DMS114 treated with DMSO at 0.1 percent for 48 hours (cell line): Measurements from ENCODE around the gene IGSF10.
A peak's percentile ranks its signal among the peaks of the same experiment; 100 is the strongest.

ENCODE experiments used
- DNase-seq: peaks from one replicate; lab custom pipeline; 2025; ENCODE audit not compliant: unreplicated experiment; lab: John Stamatoyannopoulos, UW

The IGSF10 gene

DNA sequence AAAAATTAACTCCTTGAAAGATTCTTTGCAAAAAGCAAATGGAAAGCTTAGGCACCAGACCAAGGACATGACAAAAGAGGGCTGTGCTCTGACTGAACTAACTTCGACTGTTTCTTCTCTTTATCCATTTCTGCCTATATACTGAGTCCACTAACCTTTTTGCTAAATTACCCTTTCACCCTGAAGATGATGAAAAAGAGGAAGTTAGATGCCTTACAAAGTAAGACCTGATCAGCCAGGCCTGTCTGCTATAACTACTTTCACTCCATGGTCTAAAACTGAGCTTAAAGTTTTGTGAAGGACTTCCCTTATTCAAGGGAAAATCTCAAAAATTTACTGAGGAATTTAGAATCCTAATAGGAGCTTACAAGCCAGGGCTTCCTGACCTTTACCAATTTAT is 6.2 kb upstream of the IGSF10 start:
- no peak for DNase-seq

DNA sequence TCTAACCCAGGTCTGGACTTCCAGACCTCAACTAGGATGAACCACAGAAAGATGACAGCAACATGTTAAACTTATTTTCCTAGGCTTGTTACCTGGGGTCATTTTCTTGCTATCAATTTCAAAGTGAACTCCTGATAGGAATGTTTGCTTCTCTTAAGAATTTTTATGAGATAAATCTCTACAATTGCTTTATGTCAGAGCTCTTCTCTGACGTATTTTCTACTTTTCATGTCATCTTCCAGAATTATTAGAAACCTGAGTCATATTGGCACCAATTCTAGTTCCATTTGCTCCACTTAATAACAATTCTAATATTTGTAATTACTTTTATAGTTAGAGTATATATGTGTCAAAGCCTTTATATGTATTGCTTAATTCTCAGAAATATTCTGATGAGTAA is 2.1 kb upstream of the IGSF10 start:
- no peak for DNase-seq

DNA sequence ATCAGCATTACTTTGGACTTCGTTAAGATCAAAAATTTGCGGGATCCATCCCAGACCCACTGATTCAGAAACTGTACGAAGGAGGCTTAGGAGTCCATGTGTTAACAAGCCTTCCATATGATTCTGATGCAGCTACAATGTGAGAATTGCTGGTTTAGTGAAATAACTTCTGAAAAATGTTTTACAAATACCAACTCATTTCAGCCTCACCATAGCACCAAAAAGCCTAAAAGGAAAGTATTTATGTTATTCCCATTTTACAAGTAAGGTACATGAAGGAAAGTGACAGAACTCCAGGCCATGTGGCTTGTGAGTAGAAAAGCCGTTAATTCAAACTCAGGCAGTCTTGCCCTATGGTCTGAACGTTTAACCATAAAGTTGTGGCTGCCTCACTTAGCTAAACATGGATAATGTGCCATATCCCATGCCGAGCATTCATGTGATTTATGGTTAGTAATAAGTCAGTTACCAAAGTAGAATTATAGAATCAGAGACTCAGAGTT is 1.5 kb upstream of the IGSF10 start:
- no peak for DNase-seq

DNA sequence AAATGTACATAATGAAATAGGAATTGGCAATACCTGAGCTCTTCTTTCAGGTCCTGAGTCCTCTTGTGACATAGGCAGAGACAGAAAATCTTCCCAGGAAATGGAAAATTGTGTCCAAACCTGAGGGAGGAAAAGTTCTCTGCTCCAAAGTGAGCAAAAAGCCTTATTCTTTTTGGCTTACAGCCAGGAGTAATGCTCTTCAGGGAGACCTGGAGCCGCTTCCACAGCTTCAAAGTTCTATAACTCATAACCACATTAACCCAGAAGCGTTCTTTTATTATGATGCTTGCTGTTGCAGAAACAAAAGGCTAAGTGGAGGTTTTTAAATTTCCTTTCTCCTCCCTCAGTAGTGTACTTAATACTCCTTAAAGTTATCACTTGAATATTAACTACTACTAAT is 633 bp downstream of the IGSF10 start:
- no peak for DNase-seq

DNA sequence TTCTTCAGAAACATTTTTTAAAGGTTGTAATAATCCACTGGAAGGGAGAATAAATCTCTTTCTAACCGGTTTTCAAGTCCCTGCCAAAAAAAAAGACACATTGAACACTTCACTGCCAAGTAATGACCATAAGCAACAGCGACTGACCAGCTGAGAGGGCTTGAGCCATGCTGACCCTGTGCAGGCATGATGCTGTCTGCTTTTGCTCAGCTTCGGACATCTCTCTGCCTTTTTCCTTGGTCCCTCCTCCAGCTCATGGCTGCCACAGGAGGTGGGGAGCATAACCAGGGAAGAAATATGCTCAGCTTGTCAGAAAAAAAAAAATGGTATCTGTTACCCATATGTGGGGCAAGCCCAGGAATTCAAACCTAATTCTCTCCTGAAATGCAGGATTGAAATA is 1.5 kb downstream of the IGSF10 start:
- DNase-seq = no peak

DNA sequence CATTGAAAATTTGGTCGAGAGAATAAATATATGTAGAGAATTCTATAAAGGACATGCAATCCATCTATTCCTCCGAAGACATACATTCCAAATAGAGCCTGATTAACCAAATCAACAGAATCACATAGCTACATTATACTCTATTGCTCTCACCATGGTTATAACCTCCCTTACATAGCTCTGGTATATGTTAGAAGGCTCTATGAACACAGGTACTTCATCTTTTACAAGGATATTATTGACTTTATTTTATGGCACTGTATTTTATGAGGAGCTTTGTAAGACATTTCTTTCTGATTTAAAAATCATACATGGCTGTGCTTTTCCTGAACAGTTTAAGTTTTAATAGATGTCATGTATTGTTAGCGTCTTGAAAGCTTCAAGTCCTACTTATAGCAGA is 4.8 kb downstream of the IGSF10 start:
- no peak for DNase-seq

DNA sequence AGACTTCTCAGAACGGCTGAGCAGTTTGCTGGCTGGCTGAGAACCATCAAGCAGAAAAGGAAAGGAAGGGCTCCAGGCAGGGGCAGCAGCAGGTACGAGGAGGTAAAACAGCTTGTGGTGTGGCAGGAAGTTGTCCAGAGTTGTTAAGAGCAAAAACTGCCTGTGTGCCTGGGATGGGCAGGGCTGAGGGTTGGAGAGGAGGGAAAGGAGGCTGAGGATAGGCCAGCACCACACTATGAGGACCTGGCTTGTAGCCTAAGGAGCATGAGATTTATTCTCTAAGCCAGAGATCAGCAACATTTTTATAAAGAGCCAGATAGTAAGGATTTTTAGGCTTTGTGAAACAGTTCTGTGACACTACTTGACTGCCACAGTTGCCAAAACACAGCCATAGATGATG is 8.0 kb downstream of the IGSF10 start:
- DNase-seq = no peak

DNA sequence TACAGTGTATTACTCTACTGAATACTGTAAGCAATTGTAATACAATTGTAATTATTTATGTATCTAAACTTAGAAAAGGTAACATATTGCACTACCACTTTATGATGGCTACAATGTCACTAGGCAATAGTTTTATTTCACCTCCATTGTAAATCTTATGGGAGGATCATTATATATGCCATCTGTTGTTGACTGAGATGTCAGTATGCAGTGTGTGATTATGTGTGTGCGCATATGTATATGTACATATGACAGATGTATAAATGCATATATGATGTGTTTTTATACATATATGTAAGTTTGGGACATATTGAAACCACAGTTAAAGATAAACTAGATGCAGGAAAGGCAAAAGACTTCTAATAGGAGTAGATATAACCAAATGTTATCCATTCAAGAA is 8.5 kb downstream of the IGSF10 start:
- no peak for DNase-seq

DNA sequence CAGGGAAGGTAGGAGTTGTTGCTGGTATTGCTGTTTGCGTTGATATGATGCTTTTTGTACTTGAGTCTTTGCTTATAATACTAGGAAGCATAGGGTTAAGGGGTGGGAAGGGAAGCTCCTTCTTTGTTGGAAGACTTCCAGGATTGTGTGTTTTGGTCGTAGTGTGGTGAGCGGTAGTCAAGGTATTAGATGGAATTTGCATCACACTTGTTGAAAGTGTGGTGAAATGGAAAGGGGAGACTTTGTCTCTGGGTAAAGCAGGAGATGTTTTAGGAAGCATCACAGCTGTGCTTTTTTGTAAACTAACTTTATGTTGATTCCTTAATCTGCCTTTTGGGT is 14.9 kb downstream of the IGSF10 start:
- no peak for DNase-seq

DNA sequence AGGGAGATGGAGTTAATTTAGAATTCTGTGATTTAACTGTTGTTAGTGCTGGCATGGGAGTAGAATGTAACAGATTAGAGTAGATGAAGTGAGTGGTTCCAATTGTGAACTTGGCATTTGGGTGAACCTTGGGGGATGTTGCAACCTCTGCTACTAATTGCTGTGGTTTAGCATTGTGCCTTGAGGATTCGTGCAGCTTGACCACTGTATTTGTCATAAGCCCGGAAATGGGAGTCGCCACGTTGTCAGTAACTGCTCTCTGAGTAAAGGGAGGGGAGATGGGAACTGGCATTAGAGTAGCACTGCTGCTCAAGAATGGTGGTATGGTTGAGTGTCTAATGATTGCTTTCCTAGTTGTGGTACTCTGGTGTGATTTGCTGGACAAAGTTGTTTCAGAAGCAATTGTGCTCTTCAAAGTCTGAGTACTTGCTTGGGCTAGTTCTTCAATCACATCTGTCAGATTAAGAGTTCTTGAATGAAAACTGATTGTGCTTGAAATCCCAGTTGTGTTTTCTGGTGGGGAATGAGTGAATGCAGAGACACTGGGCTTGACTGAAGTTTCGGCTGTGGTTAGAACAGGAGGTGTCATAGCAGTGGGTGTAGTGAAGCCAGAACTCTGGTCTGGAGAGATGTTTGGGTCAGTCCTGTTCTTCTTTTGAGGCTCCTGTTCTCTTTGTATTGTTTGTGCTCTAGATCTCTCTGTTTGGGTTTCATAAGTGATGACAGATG is 15.4 kb downstream of the IGSF10 start:
- no peak for DNase-seq

DNA sequence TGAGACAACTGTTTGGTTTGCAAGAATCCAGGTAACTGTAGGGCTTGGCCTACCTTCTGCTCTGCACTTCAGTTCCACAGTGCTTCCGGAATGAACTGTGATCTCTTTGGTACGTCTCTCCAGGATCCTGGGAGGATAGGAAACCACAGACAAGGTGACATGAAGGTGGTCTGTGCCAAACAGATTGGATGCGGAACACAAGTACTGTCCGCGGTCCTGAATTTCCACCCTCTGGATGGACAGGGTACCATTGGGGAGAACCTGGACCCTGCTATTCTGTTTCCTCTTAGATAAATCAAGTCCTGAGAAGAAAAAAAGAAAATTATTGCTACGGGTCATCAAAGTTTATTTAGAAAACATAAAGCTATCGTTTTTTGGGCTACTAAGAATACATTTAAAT is 17.3 kb downstream of the IGSF10 start:
- no peak for DNase-seq

DNA sequence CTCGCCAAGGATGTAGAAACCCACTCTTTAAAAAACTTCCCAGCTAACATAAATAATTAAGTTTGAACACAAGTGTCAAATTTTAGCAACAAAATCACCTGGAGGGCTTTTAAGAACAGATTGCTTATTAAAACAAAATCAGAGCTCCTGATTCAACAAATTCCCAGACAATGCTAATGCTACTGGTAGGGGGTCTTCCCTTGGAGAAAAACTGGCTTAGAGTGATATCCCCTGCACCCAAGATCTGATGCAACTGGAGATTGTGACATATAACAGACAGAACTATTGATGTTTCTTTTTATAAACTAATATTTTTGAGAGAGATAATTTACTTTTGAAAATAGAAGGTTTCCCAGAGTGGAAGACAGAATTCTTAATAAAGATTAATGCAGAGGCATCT is 19.9 kb downstream of the IGSF10 start:
- no peak for DNase-seq

DNA sequence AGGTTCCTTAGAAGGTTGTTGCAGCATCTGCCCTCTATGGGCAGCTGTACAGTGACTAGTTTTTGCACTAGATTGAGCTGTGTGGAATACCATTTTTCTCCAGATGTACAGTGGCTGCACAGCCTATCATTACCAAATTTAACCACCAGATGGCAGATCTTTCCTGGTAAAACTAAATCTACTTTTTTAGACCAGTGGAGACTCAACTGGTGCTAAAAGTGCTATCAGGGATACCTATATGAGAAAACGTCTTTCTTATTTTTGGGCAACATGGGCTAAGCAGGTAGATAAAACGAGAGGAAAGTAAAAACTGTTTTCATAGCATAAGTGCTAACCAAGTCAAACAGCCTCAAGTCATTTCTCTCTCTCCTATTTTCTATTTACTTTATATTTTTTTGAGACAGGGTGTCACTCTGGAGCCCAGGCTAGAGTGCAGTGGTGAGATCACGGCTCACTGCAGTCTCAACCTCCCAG is 21.2 kb downstream of the IGSF10 start:
- DNase-seq = peak; percentile 62

DNA sequence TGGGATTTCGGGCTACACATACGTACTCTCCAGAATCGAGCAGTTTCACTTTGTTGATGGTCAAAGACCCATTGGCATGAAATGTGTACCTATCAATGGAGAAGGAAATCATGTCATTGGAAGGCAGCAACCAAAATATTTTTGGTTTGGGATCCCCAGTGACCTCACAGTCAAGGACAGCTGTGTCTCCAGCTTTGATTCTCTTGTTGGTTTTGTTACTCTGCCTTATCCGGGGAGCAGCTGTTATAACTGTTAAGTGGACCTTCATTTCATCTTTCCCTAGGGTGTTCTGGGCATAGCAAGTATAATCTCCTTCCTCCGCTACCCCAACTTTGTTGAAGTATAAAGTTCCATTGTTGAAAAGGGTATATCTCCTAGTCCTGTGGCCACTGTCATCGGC is 23.0 kb downstream of the IGSF10 start:
- DNase-seq = no peak

DNA sequence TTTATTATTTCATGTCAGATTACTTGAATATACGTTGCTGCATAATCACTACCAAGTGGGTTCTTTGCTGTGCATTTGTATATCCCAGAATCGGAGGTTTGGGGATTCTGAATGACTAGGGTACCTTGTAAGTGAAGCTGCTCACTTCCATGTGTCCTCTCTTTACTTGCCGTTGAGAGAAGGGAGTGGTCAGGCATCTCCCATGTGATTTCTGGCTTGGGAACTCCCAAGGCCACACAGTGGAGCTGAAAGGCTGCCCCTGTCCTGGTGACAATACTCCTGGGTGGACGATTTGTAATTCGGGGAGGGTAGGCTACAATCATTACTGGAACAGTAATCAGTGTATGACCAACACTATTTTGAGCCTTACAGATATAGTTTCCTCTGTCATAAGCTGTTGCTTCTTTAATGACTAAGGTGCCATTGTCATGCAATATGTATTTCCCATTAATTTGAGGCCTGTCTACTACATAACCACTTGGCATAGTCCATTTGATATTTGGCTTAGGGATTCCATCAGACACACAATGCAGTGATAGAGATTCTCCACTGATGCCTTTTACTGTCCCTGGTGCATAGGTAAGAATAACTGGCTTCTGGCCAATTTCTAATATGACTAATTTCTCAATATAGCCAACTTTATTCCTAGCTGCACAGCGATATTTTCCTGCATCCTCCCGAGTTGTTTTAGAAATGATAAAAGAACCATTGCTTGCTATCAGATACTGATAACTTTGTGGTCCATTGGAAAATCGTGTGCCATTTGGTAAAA is 24.0 kb downstream of the IGSF10 start:
- no peak for DNase-seq

DNA sequence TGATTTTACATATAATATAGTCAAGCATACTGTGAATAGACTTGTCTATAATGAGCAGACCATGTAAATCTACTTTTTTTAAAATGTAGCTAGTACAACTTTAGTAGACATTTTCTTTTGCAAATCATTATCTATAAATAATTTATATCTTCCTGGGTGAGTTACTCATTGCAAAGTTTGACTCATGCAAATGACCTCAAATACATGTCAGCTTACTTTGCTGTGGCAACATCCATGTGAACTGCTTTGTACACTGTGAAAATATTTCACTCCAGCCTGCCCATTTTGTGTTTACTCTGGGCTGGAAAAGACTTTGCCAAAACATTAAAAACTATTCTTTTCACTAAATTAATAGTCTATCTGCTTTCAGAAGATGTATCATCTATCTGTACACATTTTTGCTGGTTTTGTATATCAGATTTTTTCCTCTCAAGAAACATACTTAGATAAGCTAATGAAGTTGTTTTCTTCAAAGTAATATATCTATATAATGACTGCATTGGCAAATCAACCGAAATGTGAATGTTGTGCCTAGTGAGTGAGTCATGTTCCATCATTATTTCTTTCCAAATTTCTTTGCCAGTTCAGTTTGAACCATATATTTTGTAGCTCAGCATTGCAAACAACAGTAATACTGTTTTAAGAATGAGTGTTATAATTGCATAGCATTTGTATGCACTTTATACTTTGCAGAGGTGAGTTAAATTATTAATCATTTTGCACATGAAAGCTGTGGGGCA is 26.5 kb downstream of the IGSF10 start:
- DNase-seq = no peak

DNA sequence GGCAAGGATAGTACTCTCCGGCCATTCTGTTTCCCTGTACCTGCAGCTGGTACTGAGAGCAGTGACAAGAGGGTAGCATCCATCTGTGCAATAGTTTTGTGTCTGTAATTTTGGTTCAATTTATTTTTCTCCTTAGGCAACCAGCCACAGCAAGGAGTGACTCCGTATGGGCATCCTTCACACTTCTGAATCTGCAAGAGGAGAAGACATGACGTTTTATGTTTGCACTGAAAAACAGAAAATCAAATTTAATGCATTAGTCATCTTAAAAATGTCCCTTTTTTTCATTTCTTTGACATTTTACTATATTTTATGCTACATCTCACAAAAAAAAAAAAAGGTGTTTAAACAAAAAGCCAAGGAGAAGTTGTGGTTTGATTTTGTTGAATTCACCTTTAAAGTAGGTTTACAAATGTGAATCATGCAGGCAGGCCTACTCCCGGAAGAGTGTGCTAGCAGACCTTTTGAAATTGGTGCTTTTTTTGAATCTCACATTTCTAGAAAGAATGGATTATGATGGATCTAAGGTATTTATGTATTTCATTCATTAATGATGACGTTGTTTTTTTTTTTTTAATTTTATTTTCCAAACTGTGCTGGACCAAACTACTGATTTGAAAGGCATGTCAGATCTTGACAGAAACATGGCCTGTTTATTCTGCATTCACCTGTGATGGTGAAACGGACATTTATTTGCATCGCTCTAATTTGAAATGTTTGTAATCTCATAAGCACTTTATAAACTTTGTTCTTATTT is 28.1 kb downstream of the IGSF10 start:
- DNase-seq = no peak

DNA sequence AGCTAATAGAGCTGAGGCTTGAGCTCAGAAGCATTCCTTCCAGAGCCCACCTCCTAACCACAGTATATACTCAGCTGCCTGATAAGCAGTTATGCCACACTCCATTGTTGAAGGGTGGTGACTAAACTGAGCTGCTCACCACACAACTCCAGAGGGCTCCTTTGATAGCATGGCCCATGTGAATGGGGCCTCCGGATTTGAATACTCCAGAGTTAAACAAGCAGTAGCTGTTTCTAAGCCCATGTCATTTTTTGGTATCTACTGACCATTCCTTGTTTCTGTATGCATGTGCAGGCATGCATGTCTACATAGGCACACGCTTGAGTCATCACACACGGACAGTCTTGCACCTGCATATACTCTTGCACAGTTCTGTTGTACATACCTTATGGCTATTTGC is 28.9 kb downstream of the IGSF10 start:
- no peak for DNase-seq

DNA sequence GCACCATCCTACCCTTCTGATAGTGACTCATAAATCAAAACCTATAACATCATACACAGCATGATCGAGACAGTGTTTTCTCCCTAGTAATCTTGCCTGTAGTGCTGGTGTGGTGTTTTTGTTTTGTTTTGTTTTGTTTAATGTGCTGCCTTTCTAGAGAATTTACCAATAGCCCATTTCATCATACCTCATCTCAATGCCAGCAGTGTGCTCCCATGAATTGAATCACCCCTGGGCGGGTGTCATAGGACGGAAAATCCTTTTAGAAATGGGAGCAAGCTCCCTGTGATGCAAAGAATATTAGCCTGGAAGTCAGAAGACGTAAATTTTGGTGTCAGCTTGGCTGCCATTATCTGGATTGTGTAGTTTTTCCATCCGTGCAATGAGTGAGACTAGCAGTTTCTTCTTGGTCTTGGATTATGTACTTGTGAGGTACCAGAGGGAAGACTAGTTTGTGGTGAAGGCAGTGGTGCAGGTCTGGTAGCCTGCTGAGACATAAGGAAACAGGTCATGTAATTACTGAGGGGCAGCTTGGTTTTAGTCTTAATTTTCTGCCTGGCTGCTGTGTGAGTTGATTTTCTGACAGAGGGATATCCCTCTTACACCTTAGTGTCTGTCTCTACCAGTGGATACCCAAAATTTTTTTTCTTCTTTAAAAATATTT is 29.9 kb downstream of the IGSF10 start:
- DNase-seq = no peak

DNA sequence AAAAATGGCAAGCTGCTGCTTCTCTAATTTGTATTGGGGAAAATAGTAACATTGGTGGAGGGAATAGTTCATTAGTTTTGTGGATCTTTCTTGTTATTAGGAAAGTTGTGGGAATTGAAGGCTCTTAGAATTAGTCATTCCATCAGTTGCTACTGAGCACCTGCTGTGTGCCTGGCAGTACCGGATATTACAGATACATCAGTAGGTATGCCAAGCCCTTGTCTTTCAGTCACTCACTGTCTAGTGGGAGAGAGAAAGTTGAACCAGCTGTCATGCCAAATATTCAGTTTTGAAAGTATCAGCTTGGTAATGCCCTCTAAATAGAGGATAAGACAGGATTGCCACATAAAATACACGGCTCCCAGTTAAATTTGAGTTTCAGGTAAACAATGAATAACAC is 32.5 kb downstream of the IGSF10 start:
- no peak for DNase-seq

DNA sequence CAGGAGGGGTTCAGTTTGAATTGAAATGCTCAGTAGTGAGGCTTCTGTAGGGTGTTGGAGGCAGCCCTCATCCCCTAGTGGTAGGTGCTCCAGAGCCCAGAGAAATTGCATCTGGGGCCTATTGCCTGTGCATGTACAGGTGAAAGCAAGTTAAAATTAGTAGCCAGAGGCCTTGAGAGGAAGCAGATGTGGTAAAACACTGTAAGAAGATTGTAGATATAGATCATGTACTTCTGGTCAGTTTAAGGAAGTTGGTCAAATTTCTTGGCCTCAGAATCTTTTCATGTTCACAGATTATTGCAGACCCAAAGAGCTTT is 34.6 kb downstream of the IGSF10 start:
- no peak for DNase-seq
